ENCODE results near the gene HNF1A. TPM values are rescaled to one million over a fixed set of nuclear protein-coding genes. Genes with fewer than 3 reads are reported as not detected.

HNF1A gene
- total and polyA plus RNA-seq, 2 of the 4 experiments (the other 2 are of a cell fraction): under 0.01 TPM; not detected in 1

DNA sequence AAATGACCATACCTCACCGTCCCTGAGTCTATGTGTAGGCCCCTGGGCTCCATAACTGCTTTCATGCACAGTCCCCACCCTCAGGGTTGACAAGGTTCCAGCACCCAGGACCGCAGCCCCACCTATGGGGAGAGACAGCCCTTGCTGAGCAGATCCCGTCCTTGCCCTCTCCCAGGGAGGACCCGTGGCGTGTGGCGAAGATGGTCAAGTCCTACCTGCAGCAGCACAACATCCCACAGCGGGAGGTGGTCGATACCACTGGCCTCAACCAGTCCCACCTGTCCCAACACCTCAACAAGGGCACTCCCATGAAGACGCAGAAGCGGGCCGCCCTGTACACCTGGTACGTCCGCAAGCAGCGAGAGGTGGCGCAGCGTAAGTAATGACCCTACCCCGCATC is 10.3 kb downstream of the HNF1A start:
- intact Hi-C loops (cut with micrococcal nuclease): no loop called here
- peaks cover 17% of the 10 kb centered on the region for H3K27me3 ChIP-seq (ENCODE audit: control insufficient read depth, insufficient read depth, low read length)
- H4K8ac ChIP-seq (ENCODE audit: low read depth in 2 of 2, low read length in 2 of 2): no peak overlapping the region
- no peaks in the 10 kb centered on the region for H3K4me1 ChIP-seq (ENCODE audit: control insufficient read depth, insufficient read depth, low read length)
- no peak overlapping the region for H2AK5ac ChIP-seq (ENCODE audit: low read depth, low read length)
- no peak overlapping the region for H3K4me2 ChIP-seq (ENCODE audit: low read depth, low read length)
- no peak overlapping the region for H4K5ac ChIP-seq (ENCODE audit: low read depth, low read length)
- no peak overlapping the region for H4K91ac ChIP-seq (ENCODE audit: insufficient read depth, low read depth, low read length)
- H4K20me1 ChIP-seq (ENCODE audit: insufficient read depth, low read length): no peaks in the 10 kb centered on the region
- no peak overlapping the region for H3K18ac ChIP-seq (ENCODE audit: low read depth, low read length)
- no peaks in the 10 kb centered on the region; the same call in 1 of the 2 replicates for H3K9me3 ChIP-seq (ENCODE audit: control insufficient read depth, insufficient read depth, low read length)
- H3K36me3 ChIP-seq (ENCODE audit: control insufficient read depth, insufficient read depth, low read length): no peaks in the 10 kb centered on the region
- dilution Hi-C loops (cut with HindIII; ENCODE audit: low sequenced_read_pairs, unreplicated experiment): no loop called here
- H2BK5ac ChIP-seq (ENCODE audit: low read depth, low read length, poor library complexity, severe bottlenecking): no peak overlapping the region
- H2BK120ac ChIP-seq (ENCODE audit: low read depth, low read length): no peak overlapping the region
- H3K4ac ChIP-seq (ENCODE audit: low read depth, low read length): no peak overlapping the region
- BruUV-seq (replicated peaks): no TSS peak
- H2AK9ac ChIP-seq (replicated peaks; ENCODE audit: low read depth, low read length, poor library complexity): no peak overlapping the region
- no peak overlapping the region for H2BK20ac ChIP-seq (ENCODE audit: low read depth, low read length)
- POLR2A ChIA-PET (ENCODE audit: unreplicated experiment): no interaction called here
- CTCF ChIA-PET: no interaction called here
- H2BK15ac ChIP-seq (ENCODE audit: low read depth, low read length): no peak overlapping the region
- no peaks in the 10 kb centered on the region for H3K9me1 ChIP-seq (ENCODE audit: insufficient read depth, low read length)
- H3K56ac ChIP-seq (ENCODE audit: extremely low read depth, insufficient read depth, low read length): no peak overlapping the region
- 100% methylated on average over 5 of the region's 17 CpGs; no CpG with 5 or more reads in 1 of the 2 experiments for WGBS, 2 experiments (ENCODE audit: extremely low coverage in 2 of 2, insufficient read length in 1 of 2)
- ATAC-seq (ENCODE audit: low read depth): no peak
- no peak overlapping the region for H3K9ac ChIP-seq (ENCODE audit: low read depth, low read length)
- H2AFZ ChIP-seq (replicated peaks; ENCODE audit: low read length, poor library complexity): no peak overlapping the region
- H3K27ac ChIP-seq (ENCODE audit: insufficient read depth, low read length): no peak overlapping the region
- no peak for DNase-seq
- no peak overlapping the region for H3K23ac ChIP-seq (ENCODE audit: low read depth, low read length)
- H3K79me1 ChIP-seq (ENCODE audit: low read depth in 1 of 2, low read length in 2 of 2): no peaks in the 10 kb centered on the region
- H3K14ac ChIP-seq (replicated peaks; ENCODE audit: low read depth, low read length): no peak overlapping the region
- in situ Hi-C loops (cut with MboI; ENCODE audit: low sequenced_read_pairs): no loop called here
- TF ChIP-seq, protein P1, sequence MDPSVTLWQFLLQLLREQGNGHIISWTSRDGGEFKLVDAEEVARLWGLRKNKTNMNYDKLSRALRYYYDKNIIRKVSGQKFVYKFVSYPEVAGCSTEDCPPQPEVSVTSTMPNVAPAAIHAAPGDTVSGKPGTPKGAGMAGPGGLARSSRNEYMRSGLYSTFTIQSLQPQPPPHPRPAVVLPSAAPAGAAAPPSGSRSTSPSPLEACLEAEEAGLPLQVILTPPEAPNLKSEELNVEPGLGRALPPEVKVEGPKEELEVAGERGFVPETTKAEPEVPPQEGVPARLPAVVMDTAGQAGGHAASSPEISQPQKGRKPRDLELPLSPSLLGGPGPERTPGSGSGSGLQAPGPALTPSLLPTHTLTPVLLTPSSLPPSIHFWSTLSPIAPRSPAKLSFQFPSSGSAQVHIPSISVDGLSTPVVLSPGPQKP (IDR thresholded peaks at IDR 0.05; ENCODE audit: borderline replicate concordance, low read depth, low read length): no peak
- TF ChIP-seq SMC3 (IDR thresholded peaks at IDR 0.05; ENCODE audit: low read depth, low read length) (no peak), RFX5 (IDR thresholded peaks at IDR 0.05; ENCODE audit: low read depth, low read length) (no peak), BHLHE40 (IDR thresholded peaks at IDR 0.05; ENCODE audit: low read depth, low read length) (no peak), RCOR1 (IDR thresholded peaks at IDR 0.05; ENCODE audit: insufficient replicate concordance, low read length) (no peak), FOS (IDR thresholded peaks at IDR 0.05; ENCODE audit: low read depth, low read length) (no peak), POLR2A (IDR thresholded peaks at IDR 0.05; ENCODE audit: low read depth, low read length) (no peak)
- no peak overlapping the region for H3K4me3 ChIP-seq (ENCODE audit: insufficient read depth, low read depth, low read length)

Measured in IMR-90 (cell line).